ENCODE results near the gene STXBP1. TPM values are rescaled to one million over a fixed set of nuclear protein-coding genes. Genes with fewer than 3 reads are reported as not detected.

The STXBP1 gene
- total and polyA plus RNA-seq, 4 donors = 19.2 to 65.8 (median 46.7) TPM

DNA sequence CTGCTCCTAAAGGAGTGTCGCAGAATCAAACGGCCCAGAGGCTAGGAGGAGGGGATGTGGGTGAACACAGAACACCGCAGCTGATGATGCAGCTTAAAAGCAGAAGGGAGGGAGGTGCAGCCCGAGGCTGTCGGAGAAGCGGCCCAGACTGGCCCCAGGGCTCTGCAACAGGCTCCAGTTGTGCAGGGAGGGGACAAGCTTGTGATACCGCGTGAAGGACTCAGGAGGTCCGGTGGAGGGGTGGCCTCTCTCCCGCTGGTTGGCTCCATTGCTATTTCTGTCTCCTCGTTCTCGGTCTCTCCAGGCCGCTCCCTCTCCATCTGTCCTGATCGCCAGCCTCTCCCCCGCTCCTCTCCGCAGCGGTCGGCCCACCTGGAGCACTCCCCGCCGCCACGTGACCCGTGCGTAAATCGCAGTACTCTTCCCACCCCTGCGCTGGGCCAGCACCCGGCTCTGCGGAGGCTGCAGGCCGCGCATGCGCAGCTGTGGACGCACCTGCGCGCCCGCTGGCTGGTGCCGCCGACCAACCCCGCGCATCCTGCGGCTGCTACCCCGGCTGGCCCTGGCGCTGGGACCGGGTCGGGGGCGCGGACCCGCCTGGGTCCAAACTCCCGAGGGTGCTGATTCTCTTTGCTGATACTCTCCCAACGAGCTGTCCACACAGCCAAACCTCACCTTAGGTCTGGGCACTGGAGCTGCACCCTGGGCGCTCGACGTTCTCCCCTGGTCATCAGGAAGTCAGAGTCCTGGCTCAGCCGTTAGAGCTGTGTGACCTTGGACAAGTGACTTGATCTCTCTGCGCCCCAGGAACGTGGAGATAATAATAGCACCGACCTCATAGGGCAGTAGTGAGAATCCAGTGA lies 3.7 kb upstream of the STXBP1 start:
- TF ChIP-seq, protein P1, sequence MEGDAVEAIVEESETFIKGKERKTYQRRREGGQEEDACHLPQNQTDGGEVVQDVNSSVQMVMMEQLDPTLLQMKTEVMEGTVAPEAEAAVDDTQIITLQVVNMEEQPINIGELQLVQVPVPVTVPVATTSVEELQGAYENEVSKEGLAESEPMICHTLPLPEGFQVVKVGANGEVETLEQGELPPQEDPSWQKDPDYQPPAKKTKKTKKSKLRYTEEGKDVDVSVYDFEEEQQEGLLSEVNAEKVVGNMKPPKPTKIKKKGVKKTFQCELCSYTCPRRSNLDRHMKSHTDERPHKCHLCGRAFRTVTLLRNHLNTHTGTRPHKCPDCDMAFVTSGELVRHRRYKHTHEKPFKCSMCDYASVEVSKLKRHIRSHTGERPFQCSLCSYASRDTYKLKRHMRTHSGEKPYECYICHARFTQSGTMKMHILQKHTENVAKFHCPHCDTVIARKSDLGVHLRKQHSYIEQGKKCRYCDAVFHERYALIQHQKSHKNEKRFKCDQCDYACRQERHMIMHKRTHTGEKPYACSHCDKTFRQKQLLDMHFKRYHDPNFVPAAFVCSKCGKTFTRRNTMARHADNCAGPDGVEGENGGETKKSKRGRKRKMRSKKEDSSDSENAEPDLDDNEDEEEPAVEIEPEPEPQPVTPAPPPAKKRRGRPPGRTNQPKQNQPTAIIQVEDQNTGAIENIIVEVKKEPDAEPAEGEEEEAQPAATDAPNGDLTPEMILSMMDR (IDR thresholded peaks at IDR 0.05; ENCODE audit: control extremely low read depth, extremely low read depth) = no peak
- ATAC-seq (ENCODE audit: insufficient read depth, low FRiP score) (peak; percentile 47), DNase-seq (peak; percentile 46 to 71 (median 69))
- Histone ChIP-seq H3K9me3 (ENCODE audit: control insufficient read depth in 4 of 4, insufficient read depth in 3 of 4, low read length in 3 of 4) (no peaks in the 10 kb centered on the region), H3K27ac (ENCODE audit: low read depth in 1 of 2, low read length in 1 of 2) (peak overlapping the region in 1 of 2 donors; percentile 72), H3K36me3 (ENCODE audit: control insufficient read depth in 4 of 4, insufficient read depth in 4 of 4, low read length in 4 of 4) (no peaks in the 10 kb centered on the region), H3K4me1 (ENCODE audit: control insufficient read depth in 5 of 5, insufficient read depth in 5 of 5, low read length in 5 of 5) (peaks cover 0 to 22% (median 9%) of the 10 kb centered on the region in 5 donors), H3K27me3 (ENCODE audit: control insufficient read depth in 3 of 3, insufficient read depth in 3 of 3, low read length in 2 of 3) (peaks cover 0 to 14% (median 8%) of the 10 kb centered on the region in 3 donors), H3K9ac (ENCODE audit: insufficient read depth in 1 of 2, low read length in 2 of 2) (no peak overlapping the region), H3K4me3 (peak overlapping the region; percentile 38)
- 2 to 4% methylated on average over 55 of the region's 55 CpGs for WGBS, 2 donors

DNA sequence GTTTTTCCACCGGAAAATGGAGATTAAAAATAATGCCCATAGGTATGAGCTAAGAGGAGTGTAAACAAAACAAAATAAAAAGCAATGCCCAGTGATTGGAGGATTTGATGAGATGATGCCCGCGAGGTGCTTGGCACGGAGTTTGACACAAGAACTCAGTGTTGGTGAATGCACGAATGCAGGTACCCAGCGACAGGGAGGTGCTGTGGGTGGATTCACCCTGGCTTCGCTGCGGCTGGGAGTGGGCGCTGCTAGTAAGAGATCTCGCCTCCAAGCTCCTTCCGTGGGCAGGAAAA lies 526 bp upstream of the STXBP1 start:
- H3K9ac ChIP-seq (ENCODE audit: insufficient read depth in 1 of 2, low read length in 2 of 2) = no peak overlapping the region
- TF ChIP-seq, protein P1 (IDR thresholded peaks at IDR 0.05; ENCODE audit: control extremely low read depth, extremely low read depth) = no peak
- H3K4me1 ChIP-seq (ENCODE audit: control insufficient read depth in 5 of 5, insufficient read depth in 5 of 5, low read length in 5 of 5) = peaks cover 0 to 30% (median 9%) of the 10 kb centered on the region in 5 donors
- H3K27ac ChIP-seq (ENCODE audit: low read depth in 1 of 2, low read length in 1 of 2) = peak overlapping the region; percentile 13 to 59
- no peaks in the 10 kb centered on the region for H3K36me3 ChIP-seq (ENCODE audit: control insufficient read depth in 4 of 4, insufficient read depth in 4 of 4, low read length in 4 of 4)
- 2 to 4% methylated on average over 11 of the region's 11 CpGs for WGBS, 2 donors
- H3K4me3 ChIP-seq = no peak overlapping the region
- DNase-seq = no peak
- H3K9me3 ChIP-seq (ENCODE audit: control insufficient read depth in 4 of 4, insufficient read depth in 3 of 4, low read length in 3 of 4) = no peaks in the 10 kb centered on the region
- peaks cover 0 to 14% (median 8%) of the 10 kb centered on the region in 3 donors for H3K27me3 ChIP-seq (ENCODE audit: control insufficient read depth in 3 of 3, insufficient read depth in 3 of 3, low read length in 2 of 3)
- ATAC-seq (ENCODE audit: insufficient read depth, low FRiP score) = no peak

DNA sequence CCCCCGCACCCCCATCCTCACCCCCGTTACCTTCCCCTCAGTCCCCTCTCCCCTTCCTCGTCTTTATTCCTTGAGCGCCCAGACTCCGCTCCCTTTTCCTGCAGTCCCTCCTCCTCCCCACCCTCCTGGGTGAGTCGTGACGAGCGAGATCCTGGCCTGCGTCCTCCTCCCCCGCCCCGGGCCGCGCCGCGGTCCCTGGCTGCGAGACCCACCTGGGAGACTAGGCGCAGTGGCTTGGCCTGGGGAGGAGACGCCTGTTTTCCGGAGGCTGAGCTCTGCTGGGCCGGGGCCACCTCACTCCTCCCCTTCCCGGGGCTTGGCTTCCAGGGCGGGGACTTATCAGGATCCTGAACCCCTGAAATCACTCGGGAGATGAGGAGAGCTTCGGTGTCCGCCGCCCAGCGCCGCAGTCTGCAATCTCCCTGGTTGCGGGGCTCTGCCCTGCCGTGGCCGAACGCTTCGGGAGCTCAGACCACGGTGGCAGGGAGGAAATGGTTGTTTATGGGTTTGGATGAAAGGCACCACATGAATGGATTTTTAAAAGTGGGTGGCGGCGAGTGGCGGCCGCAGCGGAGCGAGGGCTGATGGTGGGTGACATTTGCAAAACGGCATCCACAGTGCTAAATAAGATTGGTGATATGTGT lies 984 bp downstream of the STXBP1 start:
- H3K36me3 ChIP-seq (ENCODE audit: control insufficient read depth in 4 of 4, insufficient read depth in 4 of 4, low read length in 4 of 4) = no peaks in the 10 kb centered on the region
- peak overlapping the region; percentile 28 to 76 for H3K9ac ChIP-seq (ENCODE audit: insufficient read depth in 1 of 2, low read length in 2 of 2)
- TF ChIP-seq, protein P1 (IDR thresholded peaks at IDR 0.05; ENCODE audit: control extremely low read depth, extremely low read depth) = no peak
- H3K4me1 ChIP-seq (ENCODE audit: control insufficient read depth in 5 of 5, insufficient read depth in 5 of 5, low read length in 5 of 5) = peaks cover 0 to 18% (median 4%) of the 10 kb centered on the region in 5 donors
- no peaks in the 10 kb centered on the region for H3K9me3 ChIP-seq (ENCODE audit: control insufficient read depth in 4 of 4, insufficient read depth in 3 of 4, low read length in 3 of 4)
- H3K4me3 ChIP-seq = peak overlapping the region; percentile 43
- peak overlapping the region; percentile 70 to 76 for H3K27ac ChIP-seq (ENCODE audit: low read depth in 1 of 2, low read length in 1 of 2)
- ATAC-seq (ENCODE audit: insufficient read depth, low FRiP score) (peak; percentile 36), DNase-seq (peak; percentile 76 to 79 (median 78))
- WGBS, 2 donors = 1% methylated on average over 40 to 41 of the region's 41 CpGs
- H3K27me3 ChIP-seq (ENCODE audit: control insufficient read depth in 3 of 3, insufficient read depth in 3 of 3, low read length in 2 of 3) = peaks cover 0 to 14% (median 8%) of the 10 kb centered on the region in 3 donors
